AG04449 (cell line): ENCODE results near the gene ARHGAP10.

Source experiments
- CTCF ChIA-PET: fragments of 350-600 bp; formaldehyde crosslinking; extraction: SDS; loops from one replicate; lab custom pipeline; 2021; ENCODE audit warnings: antibody characterized with exemption; lab: Yijun Ruan, JAX
- POLR2A ChIA-PET: fragments of 400-600, 350-600 bp; formaldehyde crosslinking; extraction: SDS; loops from one replicate; lab custom pipeline; 2020; ENCODE audit warnings: antibody characterized with exemption, inconsistent platforms; lab: Yijun Ruan, JAX
- DNase-seq: peaks from one replicate; pipeline ENCODE4 v3.0.0-alpha.2; 2010; ENCODE audit warnings: low read depth, low spot score
- H3K4me3 ChIP-seq: 2 replicates; pipeline ENCODE4 v1.5.1; 2011; ENCODE audit warnings: low read depth, mild to moderate bottlenecking, control low read depth, low read length
- CTCF ChIP-seq: IDR thresholded peaks from one replicate; pipeline ENCODE4 v1.5.1; 2011; ENCODE audit warnings: mild to moderate bottlenecking, moderate library complexity, low read length, control low read depth, inconsistent platforms; ENCODE audit not compliant: insufficient read depth; ENCODE audit errors: missing control alignments

The ARHGAP10 gene

GRCh38 chr4:147981305-147981704 lies 249.4 kb downstream of the ARHGAP10 start:
- ChIA-PET CTCF (no interaction called here), POLR2A (no interaction called here)
- DNase-seq, result peak; percentile 53
- no peak for TF ChIP-seq CTCF
- no peak overlapping the region for H3K4me3 ChIP-seq

GRCh38 chr4:147984065-147984777 lies 252.3 kb downstream of the ARHGAP10 start:
- no peak for DNase-seq
- POLR2A ChIA-PET, result no interaction called here
- no peak overlapping the region for H3K4me3 ChIP-seq
- CTCF ChIA-PET, result interaction anchor here (0.6 to 4.3 kb wide), 10 partner anchors 9 to 179 kb away, joined by 3 to 24 read pairs (median 4); no protein-coding TSS in a partner anchor
- TF ChIP-seq CTCF, result peak; percentile 59

GRCh38 chr4:147984778-147985138 lies 252.9 kb downstream of the ARHGAP10 start:
- no peak overlapping the region for H3K4me3 ChIP-seq
- DNase-seq, result no peak
- no peak for TF ChIP-seq CTCF
- ChIA-PET POLR2A (no interaction called here), CTCF (interaction anchor here (1.1 to 4.3 kb wide), 6 partner anchors 9 to 68 kb away, joined by 3 to 24 read pairs (median 7); no protein-coding TSS in a partner anchor)

GRCh38 chr4:147985376-147985775 lies 253.5 kb downstream of the ARHGAP10 start:
- CTCF ChIA-PET, result interaction anchor here (1.3 to 4.3 kb wide), 4 partner anchors 8 to 49 kb away, joined by 3 to 24 read pairs (median 8); no protein-coding TSS in a partner anchor
- POLR2A ChIA-PET, result no interaction called here
- no peak overlapping the region for H3K4me3 ChIP-seq
- TF ChIP-seq CTCF, result no peak
- no peak for DNase-seq

GRCh38 chr4:147987252-147987651 lies 255.4 kb downstream of the ARHGAP10 start:
- CTCF ChIA-PET, result interaction anchor here (1.2 to 2.1 kb wide), 2 partner anchors 9 to 33 kb away, joined by 3 to 5 read pairs; no protein-coding TSS in a partner anchor
- no peak for DNase-seq
- POLR2A ChIA-PET, result no interaction called here
- no peak for TF ChIP-seq CTCF
- H3K4me3 ChIP-seq, result no peak overlapping the region

GRCh38 chr4:147991543-147992283 lies 259.8 kb downstream of the ARHGAP10 start:
- ChIA-PET CTCF (no interaction called here), POLR2A (no interaction called here)
- no peak for TF ChIP-seq CTCF

More at GRCh38 chr4:147991543-147992283, 259.8 kb downstream of the ARHGAP10 start:
- DNase-seq, result no peak
- H3K4me3 ChIP-seq, result no peak overlapping the region
